ENCODE measurements around the gene GCK.

The GCK gene

GRCh38 chr7:44217223-44217714 is 28.0 kb upstream of the GCK start:
- TF ChIP-seq CTCF (IDR thresholded peaks at IDR 0.05; ENCODE audit: insufficient read depth, low read length, missing control alignments): no peak
- POLR2A ChIA-PET: interaction anchor here (0.6 kb wide), 1 partner anchor 314 kb away, joined by 3 read pairs; no protein-coding TSS in a partner anchor
- CTCF ChIA-PET: interaction anchor here (2.8 kb wide), 1 partner anchor 15 kb away, joined by 10 read pairs; no protein-coding TSS in a partner anchor
- H3K4me3 ChIP-seq (ENCODE audit: low read depth, low read length): no peak overlapping the region
- DNase-seq (ENCODE audit: low read depth, low spot score): no peak

GRCh38 chr7:44216521-44217222 is 27.4 kb upstream of the GCK start:
- no peak for TF ChIP-seq CTCF (IDR thresholded peaks at IDR 0.05; ENCODE audit: insufficient read depth, low read length, missing control alignments)
- ChIA-PET CTCF (interaction anchor here (0.8 to 2.8 kb wide), 2 partner anchors 14 to 261 kb away, joined by 3 to 10 read pairs; no protein-coding TSS in a partner anchor), POLR2A (interaction anchor here (0.6 kb wide), 1 partner anchor 313 kb away, joined by 3 read pairs; no protein-coding TSS in a partner anchor)
- DNase-seq (ENCODE audit: low read depth, low spot score): no peak
- no peak overlapping the region for H3K4me3 ChIP-seq (ENCODE audit: low read depth, low read length)

GRCh38 chr7:44216019-44216418 is 26.8 kb upstream of the GCK start:
- ChIA-PET POLR2A (no interaction called here), CTCF (interaction anchor here (0.8 to 1.9 kb wide), 2 partner anchors 12 to 262 kb away, joined by 3 to 8 read pairs; no protein-coding TSS in a partner anchor)
- no peak overlapping the region for H3K4me3 ChIP-seq (ENCODE audit: low read depth, low read length)
- no peak for TF ChIP-seq CTCF (IDR thresholded peaks at IDR 0.05; ENCODE audit: insufficient read depth, low read length, missing control alignments)
- no peak for DNase-seq (ENCODE audit: low read depth, low spot score)

GRCh38 chr7:44215531-44215930 is 26.3 kb upstream of the GCK start:
- H3K4me3 ChIP-seq (ENCODE audit: low read depth, low read length): no peak overlapping the region
- TF ChIP-seq CTCF (IDR thresholded peaks at IDR 0.05; ENCODE audit: insufficient read depth, low read length, missing control alignments): no peak
- CTCF ChIA-PET: interaction anchor here (1.4 to 2.1 kb wide), 5 partner anchors 8 to 255 kb away, joined by 3 to 12 read pairs (median 6); partner anchors contain the start of gene YKT6
- no peak for DNase-seq (ENCODE audit: low read depth, low spot score)
- POLR2A ChIA-PET: no interaction called here

GRCh38 chr7:44213877-44214388 is 24.7 kb upstream of the GCK start:
- ChIA-PET CTCF (interaction anchor here (1.4 to 2.1 kb wide), 4 partner anchors 10 to 256 kb away, joined by 3 to 12 read pairs (median 6); partner anchors contain the start of gene YKT6), POLR2A (no interaction called here)
- no peak for TF ChIP-seq CTCF (IDR thresholded peaks at IDR 0.05; ENCODE audit: insufficient read depth, low read length, missing control alignments)
- H3K4me3 ChIP-seq (ENCODE audit: low read depth, low read length): no peak overlapping the region
- no peak for DNase-seq (ENCODE audit: low read depth, low spot score)
